OCI-LY7 (cell line): Measurements from ENCODE around the gene PLK4.

Source experiments
- CTCF ChIP-seq: fragments of 200-600 bp; sonication (generic); conservative IDR thresholded peaks from 2 replicates; pipeline ENCODE4 v1.5.1; 2014; ENCODE audit warnings: mild to moderate bottlenecking, antibody characterized with exemption, low read length, moderate library complexity, mixed read lengths
- EZH2phosphoT487 ChIP-seq: fragments of 200-600 bp; sonication (generic); IDR thresholded peaks from 2 replicates; pipeline ENCODE4 v1.6.1; 2018; ENCODE audit warnings: low read depth, borderline replicate concordance, mild to moderate bottlenecking, mixed run types, antibody characterized with exemption, low read length, moderate library complexity, mixed read lengths

DNA sequence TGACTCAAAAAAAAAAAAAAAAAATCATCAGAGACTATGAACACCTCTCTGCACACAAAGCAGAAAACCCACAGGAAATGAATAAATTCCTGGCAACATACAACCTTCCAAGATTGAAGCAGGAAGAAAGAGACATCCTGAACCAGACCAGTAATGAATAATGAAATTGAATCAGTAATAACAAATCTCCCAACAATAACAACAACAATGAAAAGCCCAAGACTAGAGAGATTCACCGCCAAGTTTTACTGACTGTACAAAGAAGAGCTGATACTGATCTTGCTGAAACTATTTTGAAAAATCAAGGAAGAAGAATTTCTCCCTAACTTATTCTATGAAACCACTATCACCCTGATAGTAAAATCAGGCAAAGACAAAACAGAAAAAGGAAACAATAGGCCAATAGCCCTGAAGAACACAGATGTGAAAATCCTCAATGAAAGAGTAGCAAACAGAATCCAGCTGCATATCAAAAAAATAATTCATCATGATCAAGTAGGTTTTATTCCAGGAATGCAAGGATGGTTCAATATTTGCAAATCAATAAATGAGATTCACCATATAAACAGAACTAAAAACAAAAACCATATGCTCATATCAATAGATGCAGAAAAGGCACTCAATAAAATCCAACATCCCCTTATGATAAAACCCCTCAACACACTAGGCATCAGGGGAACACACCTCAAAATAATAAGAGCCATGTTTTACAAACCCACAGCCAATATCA, 31.0 kb upstream of the PLK4 start:
- TF ChIP-seq CTCF, result no peak
- TF ChIP-seq EZH2phosphoT487, result no peak
